ENCODE data around the gene KCNQ1. TPM values are rescaled to one million over a fixed set of nuclear protein-coding genes. Genes with fewer than 3 reads are reported as not detected.
A peak's percentile ranks its signal among the peaks of the same experiment; 100 is the strongest.

Gene KCNQ1
- total and polyA plus RNA-seq, 4 donors, result 15.4 to 41.7 (median 26.2) TPM

- H3K9me3 ChIP-seq (ENCODE audit: control insufficient read depth in 4 of 4, insufficient read depth in 3 of 4, low read length in 3 of 4), result no peaks in the 10 kb centered on the region
- H3K4me1 ChIP-seq (ENCODE audit: control insufficient read depth in 5 of 5, insufficient read depth in 5 of 5, low read length in 5 of 5), result peaks cover 0 to 21% (median 3%) of the 10 kb centered on the region in 5 donors
- H3K4me3 ChIP-seq, result no peak overlapping the region
- DNase-seq (no peak), ATAC-seq (ENCODE audit: insufficient read depth, low FRiP score) (no peak)
- no peak overlapping the region for H3K9ac ChIP-seq (ENCODE audit: insufficient read depth in 1 of 2, low read length in 2 of 2)
- H3K27me3 ChIP-seq (ENCODE audit: control insufficient read depth in 3 of 3, insufficient read depth in 3 of 3, low read length in 2 of 3), result no peaks in the 10 kb centered on the region
- 67 to 80% methylated on average over 20 of the region's 20 CpGs for WGBS, 2 donors
- TF ChIP-seq CTCF (IDR thresholded peaks at IDR 0.05; ENCODE audit: control extremely low read depth, extremely low read depth), result no peak
- H3K27ac ChIP-seq (ENCODE audit: low read depth in 1 of 2, low read length in 1 of 2), result no peak overlapping the region
- no peaks in the 10 kb centered on the region for H3K36me3 ChIP-seq (ENCODE audit: control insufficient read depth in 4 of 4, insufficient read depth in 4 of 4, low read length in 4 of 4)
These were observed 14.4 kb downstream of the KCNQ1 start for GRCh38 chr11:2459016-2459725.

DNA sequence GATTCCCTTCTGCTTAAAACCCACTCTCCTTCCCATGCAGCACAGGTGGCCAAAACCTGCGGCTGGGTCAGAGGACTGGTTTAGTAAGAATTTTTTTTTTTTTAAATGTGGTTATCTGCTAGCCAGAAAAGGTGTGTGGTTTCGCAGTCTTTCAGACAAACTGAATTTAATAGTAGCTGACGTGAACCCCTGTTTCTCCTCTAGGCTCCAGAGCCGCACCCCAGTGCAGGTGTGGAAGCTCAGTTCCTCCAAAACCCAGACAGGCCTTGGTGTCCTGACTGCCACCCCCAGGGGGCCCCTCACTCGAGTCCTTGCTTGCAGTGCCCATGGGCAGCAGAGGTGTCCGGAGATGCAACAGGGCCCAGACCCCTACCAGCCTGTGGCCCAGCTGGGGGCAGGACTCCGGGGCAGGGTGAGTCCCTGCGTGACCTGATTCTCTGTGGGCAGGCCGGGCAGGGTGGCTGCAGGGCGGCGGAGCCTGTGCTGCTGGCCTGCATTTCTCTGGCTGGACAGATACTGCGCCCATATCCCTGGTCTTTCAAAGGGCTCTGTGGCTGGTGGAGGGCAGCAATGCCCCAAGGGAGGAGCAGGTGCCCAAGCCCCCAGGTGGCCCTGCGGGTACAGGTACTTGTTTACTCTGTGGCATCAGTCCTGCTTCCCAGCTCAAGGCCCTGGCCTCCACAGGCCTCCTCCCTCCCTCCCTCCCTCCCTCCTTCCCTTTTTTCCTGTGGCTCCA, 15.2 kb downstream of the KCNQ1 start:
- Histone ChIP-seq H3K4me3 (no peak overlapping the region), H3K9ac (ENCODE audit: insufficient read depth in 1 of 2, low read length in 2 of 2) (no peak overlapping the region), H3K4me1 (ENCODE audit: control insufficient read depth in 5 of 5, insufficient read depth in 5 of 5, low read length in 5 of 5) (peaks cover 0 to 21% (median 3%) of the 10 kb centered on the region in 5 donors), H3K27me3 (ENCODE audit: control insufficient read depth in 3 of 3, insufficient read depth in 3 of 3, low read length in 2 of 3) (no peaks in the 10 kb centered on the region), H3K9me3 (ENCODE audit: control insufficient read depth in 4 of 4, insufficient read depth in 3 of 4, low read length in 3 of 4) (no peaks in the 10 kb centered on the region), H3K36me3 (ENCODE audit: control insufficient read depth in 4 of 4, insufficient read depth in 4 of 4, low read length in 4 of 4) (no peaks in the 10 kb centered on the region), H3K27ac (ENCODE audit: low read depth in 1 of 2, low read length in 1 of 2) (peak overlapping the region in 1 of 2 donors; percentile 95)
- ATAC-seq (ENCODE audit: insufficient read depth, low FRiP score) (no peak), DNase-seq (no peak)
- 87 to 92% methylated on average over 13 of the region's 13 CpGs for WGBS, 2 donors
- TF ChIP-seq CTCF (IDR thresholded peaks at IDR 0.05; ENCODE audit: control extremely low read depth, extremely low read depth), result no peak

DNA sequence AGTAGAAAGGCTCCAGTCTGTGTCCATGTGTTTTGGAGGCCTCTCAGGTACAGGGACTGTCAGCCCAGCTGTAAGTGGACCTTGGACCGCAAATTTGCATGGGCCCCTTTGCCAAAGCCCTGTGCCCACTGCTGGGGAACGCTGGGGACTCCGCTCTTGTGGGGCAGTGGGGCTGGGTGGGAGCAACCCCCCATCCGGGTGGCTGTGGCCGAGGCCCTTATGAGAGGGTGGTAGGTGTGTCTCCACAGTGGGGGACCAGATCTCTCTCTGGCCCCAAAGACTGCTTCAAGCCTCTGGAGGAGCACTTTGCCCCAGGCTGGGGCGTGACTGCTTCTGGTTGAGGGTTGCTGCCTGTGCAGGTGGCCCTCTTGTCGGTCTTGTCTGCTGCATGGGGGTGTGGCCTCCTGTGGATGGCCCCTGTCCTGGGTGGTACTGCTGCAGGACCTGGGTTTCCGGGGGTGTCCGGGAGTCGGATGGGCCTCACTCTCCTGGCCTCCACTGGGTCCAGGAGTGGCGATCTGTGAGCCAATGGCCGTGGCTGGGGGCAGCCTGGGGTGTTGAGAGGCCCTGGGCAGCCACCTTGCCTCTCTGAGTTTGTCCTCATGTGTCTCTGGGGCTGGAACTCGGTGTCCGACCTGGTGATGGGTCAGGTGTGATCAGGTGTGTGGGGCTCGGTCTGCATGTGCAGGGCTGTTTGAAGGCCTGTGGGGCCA, 15.9 kb downstream of the KCNQ1 start:
- Histone ChIP-seq H3K36me3 (ENCODE audit: control insufficient read depth in 4 of 4, insufficient read depth in 4 of 4, low read length in 4 of 4) (no peaks in the 10 kb centered on the region), H3K9me3 (ENCODE audit: control insufficient read depth in 4 of 4, insufficient read depth in 3 of 4, low read length in 3 of 4) (no peaks in the 10 kb centered on the region), H3K4me3 (no peak overlapping the region), H3K27me3 (ENCODE audit: control insufficient read depth in 3 of 3, insufficient read depth in 3 of 3, low read length in 2 of 3) (no peaks in the 10 kb centered on the region), H3K27ac (ENCODE audit: low read depth in 1 of 2, low read length in 1 of 2) (peak overlapping the region in 1 of 2 donors; percentile 95), H3K9ac (ENCODE audit: insufficient read depth in 1 of 2, low read length in 2 of 2) (no peak overlapping the region), H3K4me1 (ENCODE audit: control insufficient read depth in 5 of 5, insufficient read depth in 5 of 5, low read length in 5 of 5) (peaks cover 0 to 21% (median 3%) of the 10 kb centered on the region in 5 donors)
- DNase-seq, result no peak
- whole genome bisulfite sequencing, 2 donors, result 85 to 88% methylated on average over 15 of the region's 15 CpGs
- no peak for ATAC-seq (ENCODE audit: insufficient read depth, low FRiP score)
- TF ChIP-seq CTCF (IDR thresholded peaks at IDR 0.05; ENCODE audit: control extremely low read depth, extremely low read depth), result no peak
